Measurements from ENCODE around the gene FGB. TPM values are rescaled to one million over a fixed set of nuclear protein-coding genes. Genes with fewer than 3 reads are reported as not detected.

Gene FGB
- total and polyA plus RNA-seq, 2 of the 13 experiments (the other 11 are each of a cell fraction or from before 2014, with no cell fraction given): 226 to 784 TPM

DNA sequence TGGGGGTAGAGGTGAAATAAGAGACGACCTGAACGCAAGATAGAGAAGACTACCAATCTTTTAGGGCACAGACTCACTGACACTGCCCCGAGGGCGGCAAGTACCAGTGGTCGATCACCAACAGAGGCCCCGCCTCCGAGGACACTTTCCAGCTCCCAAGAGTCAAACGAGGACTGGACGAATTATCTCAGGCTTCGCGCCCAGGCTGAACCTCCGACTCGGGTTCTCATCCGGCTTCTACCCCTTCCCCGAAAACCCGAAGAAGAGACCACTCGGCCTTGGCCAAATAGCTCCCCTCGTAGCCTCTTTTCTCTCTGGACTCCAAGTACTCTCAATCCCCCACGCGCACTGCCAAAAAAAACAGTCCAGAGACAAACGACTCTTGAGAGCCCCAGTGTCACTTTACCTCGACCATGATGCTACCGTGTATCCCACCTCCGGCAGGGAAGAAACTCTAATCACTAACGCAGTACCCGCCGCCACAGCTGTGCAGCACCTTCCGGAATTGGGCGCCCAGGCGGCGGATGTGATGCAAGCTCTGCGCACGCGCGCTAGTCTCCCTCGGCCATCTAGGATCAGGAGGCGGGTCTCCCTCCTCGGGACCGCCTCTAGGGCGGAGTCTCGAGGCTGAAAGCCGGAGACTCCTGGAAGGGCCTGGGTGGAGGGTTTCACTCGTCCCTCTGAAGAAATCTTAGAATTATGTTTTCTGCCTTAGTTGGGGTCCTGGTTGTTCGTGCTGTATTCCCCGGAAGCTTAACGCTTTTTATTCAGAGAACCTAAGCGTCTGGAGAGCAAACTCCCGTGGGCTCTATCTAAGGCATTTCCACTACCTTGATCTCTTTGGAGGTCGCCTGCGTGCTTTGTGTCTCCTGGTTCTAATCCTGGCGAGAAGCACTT, 12.7 kb upstream of the FGB start, which contains the start of gene PLRG1 (continued):
- TF ChIP-seq, protein P1, sequence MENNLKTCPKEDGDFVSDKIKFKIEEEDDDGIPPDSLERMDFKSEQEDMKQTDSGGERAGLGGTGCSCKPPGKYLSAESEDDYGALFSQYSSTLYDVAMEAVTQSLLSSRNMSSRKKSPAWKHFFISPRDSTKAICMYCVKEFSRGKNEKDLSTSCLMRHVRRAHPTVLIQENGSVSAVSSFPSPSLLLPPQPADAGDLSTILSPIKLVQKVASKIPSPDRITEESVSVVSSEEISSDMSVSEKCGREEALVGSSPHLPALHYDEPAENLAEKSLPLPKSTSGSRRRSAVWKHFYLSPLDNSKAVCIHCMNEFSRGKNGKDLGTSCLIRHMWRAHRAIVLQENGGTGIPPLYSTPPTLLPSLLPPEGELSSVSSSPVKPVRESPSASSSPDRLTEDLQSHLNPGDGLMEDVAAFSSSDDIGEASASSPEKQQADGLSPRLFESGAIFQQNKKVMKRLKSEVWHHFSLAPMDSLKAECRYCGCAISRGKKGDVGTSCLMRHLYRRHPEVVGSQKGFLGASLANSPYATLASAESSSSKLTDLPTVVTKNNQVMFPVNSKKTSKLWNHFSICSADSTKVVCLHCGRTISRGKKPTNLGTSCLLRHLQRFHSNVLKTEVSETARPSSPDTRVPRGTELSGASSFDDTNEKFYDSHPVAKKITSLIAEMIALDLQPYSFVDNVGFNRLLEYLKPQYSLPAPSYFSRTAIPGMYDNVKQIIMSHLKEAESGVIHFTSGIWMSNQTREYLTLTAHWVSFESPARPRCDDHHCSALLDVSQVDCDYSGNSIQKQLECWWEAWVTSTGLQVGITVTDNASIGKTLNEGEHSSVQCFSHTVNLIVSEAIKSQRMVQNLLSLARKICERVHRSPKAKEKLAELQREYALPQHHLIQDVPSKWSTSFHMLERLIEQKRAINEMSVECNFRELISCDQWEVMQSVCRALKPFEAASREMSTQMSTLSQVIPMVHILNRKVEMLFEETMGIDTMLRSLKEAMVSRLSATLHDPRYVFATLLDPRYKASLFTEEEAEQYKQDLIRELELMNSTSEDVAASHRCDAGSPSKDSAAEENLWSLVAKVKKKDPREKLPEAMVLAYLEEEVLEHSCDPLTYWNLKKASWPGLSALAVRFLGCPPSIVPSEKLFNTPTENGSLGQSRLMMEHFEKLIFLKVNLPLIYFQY (CRISPR knock-in tag; IDR thresholded peaks at IDR 0.05; ENCODE audit: borderline replicate concordance): no peak
- TF ChIP-seq PRPF4 (IDR thresholded peaks at IDR 0.05; ENCODE audit: low read depth, low read length, poor library complexity, severe bottlenecking) (no peak), ZNF432 (CRISPR knock-in tag; IDR thresholded peaks at IDR 0.05; ENCODE audit: borderline replicate concordance) (no peak), HDAC1 (CRISPR knock-in tag; IDR thresholded peaks at IDR 0.05) (peak; percentile 68), ZNF143 (CRISPR knock-in tag; IDR thresholded peaks at IDR 0.05) (no peak), HCFC1 (IDR thresholded peaks at IDR 0.05; ENCODE audit: low read depth, low read length) (no peak), ZFP62 (CRISPR knock-in tag; IDR thresholded peaks at IDR 0.05) (no peak), ADNP (CRISPR knock-in tag; IDR thresholded peaks at IDR 0.05) (no peak), ZNF20 (CRISPR knock-in tag; IDR thresholded peaks at IDR 0.05) (no peak), SP2 (CRISPR knock-in tag; IDR thresholded peaks at IDR 0.05) (no peak), NFKB2 (CRISPR knock-in tag; IDR thresholded peaks at IDR 0.05; ENCODE audit: borderline replicate concordance) (no peak), IRF2 (CRISPR knock-in tag; IDR thresholded peaks at IDR 0.05) (peak; percentile 70), ZNF780A (CRISPR knock-in tag; IDR thresholded peaks at IDR 0.05) (no peak), FOXA3 (CRISPR knock-in tag; IDR thresholded peaks at IDR 0.05) (no peak), ARNT2 (CRISPR knock-in tag; IDR thresholded peaks at IDR 0.05; ENCODE audit: low read depth) (peak; percentile 39; the same call in 1 of the 2 replicates), MED13 (CRISPR knock-in tag; IDR thresholded peaks at IDR 0.05) (no peak), ZNF724P (CRISPR knock-in tag; IDR thresholded peaks at IDR 0.05; ENCODE audit: borderline replicate concordance) (0 out of 2 replicates have a peak, but pooled peaks have one; percentile 51), SALL1 (CRISPR knock-in tag; IDR thresholded peaks at IDR 0.05) (peak; percentile 40)
- TF ChIP-seq, protein P2, sequence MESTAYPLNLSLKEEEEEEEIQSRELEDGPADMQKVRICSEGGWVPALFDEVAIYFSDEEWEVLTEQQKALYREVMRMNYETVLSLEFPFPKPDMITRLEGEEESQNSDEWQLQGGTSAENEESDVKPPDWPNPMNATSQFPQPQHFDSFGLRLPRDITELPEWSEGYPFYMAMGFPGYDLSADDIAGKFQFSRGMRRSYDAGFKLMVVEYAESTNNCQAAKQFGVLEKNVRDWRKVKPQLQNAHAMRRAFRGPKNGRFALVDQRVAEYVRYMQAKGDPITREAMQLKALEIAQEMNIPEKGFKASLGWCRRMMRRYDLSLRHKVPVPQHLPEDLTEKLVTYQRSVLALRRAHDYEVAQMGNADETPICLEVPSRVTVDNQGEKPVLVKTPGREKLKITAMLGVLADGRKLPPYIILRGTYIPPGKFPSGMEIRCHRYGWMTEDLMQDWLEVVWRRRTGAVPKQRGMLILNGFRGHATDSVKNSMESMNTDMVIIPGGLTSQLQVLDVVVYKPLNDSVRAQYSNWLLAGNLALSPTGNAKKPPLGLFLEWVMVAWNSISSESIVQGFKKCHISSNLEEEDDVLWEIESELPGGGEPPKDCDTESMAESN (CRISPR knock-in tag; conservative IDR thresholded peaks at IDR 0.05): 0 out of 2 replicates have a peak, but pooled peaks have one; percentile 21
- TF ChIP-seq, protein P3, sequence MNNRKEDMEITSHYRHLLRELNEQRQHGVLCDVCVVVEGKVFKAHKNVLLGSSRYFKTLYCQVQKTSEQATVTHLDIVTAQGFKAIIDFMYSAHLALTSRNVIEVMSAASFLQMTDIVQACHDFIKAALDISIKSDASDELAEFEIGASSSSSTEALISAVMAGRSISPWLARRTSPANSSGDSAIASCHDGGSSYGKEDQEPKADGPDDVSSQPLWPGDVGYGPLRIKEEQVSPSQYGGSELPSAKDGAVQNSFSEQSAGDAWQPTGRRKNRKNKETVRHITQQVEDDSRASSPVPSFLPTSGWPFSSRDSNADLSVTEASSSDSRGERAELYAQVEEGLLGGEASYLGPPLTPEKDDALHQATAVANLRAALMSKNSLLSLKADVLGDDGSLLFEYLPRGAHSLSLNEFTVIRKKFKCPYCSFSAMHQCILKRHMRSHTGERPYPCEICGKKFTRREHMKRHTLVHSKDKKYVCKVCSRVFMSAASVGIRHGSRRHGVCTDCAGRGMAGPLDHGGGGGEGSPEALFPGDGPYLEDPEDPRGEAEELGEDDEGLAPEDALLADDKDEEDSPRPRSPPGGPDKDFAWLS (CRISPR knock-in tag; IDR thresholded peaks at IDR 0.05; ENCODE audit: borderline replicate concordance): no peak
- TF ChIP-seq, protein P4, sequence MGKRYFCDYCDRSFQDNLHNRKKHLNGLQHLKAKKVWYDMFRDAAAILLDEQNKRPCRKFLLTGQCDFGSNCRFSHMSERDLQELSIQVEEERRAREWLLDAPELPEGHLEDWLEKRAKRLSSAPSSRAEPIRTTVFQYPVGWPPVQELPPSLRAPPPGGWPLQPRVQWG (CRISPR knock-in tag; IDR thresholded peaks at IDR 0.05; ENCODE audit: borderline replicate concordance, low read depth): no peak
